ENCODE results near the gene SERINC1. TPM values are rescaled to one million over a fixed set of nuclear protein-coding genes. Genes with fewer than 3 reads are reported as not detected.

SERINC1 gene
- polyA plus RNA-seq, 1 donor from 2014 or later = 879 TPM

DNA sequence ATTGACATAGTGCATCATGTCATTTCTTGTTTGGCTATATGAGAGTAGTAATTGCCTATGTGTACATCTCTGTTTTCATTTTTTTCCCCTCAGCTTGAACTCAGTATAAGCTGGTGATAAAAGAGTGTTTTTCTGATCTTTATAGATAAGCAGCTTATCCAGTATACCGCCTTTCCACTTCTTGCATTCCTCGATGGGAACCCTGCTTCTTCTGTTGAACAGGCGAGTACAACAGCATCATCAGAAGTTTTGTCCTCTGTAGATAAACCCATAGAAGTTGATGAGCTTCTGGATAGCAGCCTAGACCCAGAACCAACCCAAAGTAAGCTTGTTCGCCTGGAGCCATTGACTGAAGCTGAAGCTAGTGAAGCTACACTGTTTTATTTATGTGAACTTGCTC is 39.8 kb downstream of the SERINC1 start:
- Histone ChIP-seq H3K36me3 (ENCODE audit: insufficient read depth, low read length) (peaks cover 8% of the 10 kb centered on the region), H3K27ac (ENCODE audit: low read length) (no peak overlapping the region), H3K27me3 (ENCODE audit: insufficient read depth, low read depth, low read length) (no peaks in the 10 kb centered on the region), H2AFZ (ENCODE audit: low read depth, low read length) (no peak overlapping the region), H3F3A (ENCODE audit: insufficient read depth, low read length, poor library complexity, severe bottlenecking) (no peaks in the 10 kb centered on the region), H4K20me1 (ENCODE audit: insufficient read depth) (no peaks in the 10 kb centered on the region), H3K9me2 (ENCODE audit: insufficient read depth, low read length) (no peaks in the 10 kb centered on the region), H3K4me2 (ENCODE audit: low read length) (no peak overlapping the region), H3K4me3 (ENCODE audit: low read length) (no peak overlapping the region), H3K9ac (ENCODE audit: low read length) (no peak overlapping the region), H3K9me3 (ENCODE audit: low read length) (no peaks in the 10 kb centered on the region), H3K79me2 (replicated peaks; ENCODE audit: insufficient read depth, low read length) (no peaks in the 10 kb centered on the region)
- no peak for TF ChIP-seq EZH2 (IDR thresholded peaks at IDR 0.05; ENCODE audit: borderline replicate concordance, insufficient read depth, low read length, poor library complexity, severe bottlenecking)
- TF ChIP-seq POLR2AphosphoS5 (IDR thresholded peaks at IDR 0.05) = no peak
- TF ChIP-seq SMC3 (conservative IDR thresholded peaks at IDR 0.05; ENCODE audit: poor library complexity) = no peak
- TF ChIP-seq, protein P1, sequence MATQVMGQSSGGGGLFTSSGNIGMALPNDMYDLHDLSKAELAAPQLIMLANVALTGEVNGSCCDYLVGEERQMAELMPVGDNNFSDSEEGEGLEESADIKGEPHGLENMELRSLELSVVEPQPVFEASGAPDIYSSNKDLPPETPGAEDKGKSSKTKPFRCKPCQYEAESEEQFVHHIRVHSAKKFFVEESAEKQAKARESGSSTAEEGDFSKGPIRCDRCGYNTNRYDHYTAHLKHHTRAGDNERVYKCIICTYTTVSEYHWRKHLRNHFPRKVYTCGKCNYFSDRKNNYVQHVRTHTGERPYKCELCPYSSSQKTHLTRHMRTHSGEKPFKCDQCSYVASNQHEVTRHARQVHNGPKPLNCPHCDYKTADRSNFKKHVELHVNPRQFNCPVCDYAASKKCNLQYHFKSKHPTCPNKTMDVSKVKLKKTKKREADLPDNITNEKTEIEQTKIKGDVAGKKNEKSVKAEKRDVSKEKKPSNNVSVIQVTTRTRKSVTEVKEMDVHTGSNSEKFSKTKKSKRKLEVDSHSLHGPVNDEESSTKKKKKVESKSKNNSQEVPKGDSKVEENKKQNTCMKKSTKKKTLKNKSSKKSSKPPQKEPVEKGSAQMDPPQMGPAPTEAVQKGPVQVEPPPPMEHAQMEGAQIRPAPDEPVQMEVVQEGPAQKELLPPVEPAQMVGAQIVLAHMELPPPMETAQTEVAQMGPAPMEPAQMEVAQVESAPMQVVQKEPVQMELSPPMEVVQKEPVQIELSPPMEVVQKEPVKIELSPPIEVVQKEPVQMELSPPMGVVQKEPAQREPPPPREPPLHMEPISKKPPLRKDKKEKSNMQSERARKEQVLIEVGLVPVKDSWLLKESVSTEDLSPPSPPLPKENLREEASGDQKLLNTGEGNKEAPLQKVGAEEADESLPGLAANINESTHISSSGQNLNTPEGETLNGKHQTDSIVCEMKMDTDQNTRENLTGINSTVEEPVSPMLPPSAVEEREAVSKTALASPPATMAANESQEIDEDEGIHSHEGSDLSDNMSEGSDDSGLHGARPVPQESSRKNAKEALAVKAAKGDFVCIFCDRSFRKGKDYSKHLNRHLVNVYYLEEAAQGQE (IDR thresholded peaks at IDR 0.05; ENCODE audit: borderline replicate concordance) = no peak
- TF ChIP-seq, protein P2, sequence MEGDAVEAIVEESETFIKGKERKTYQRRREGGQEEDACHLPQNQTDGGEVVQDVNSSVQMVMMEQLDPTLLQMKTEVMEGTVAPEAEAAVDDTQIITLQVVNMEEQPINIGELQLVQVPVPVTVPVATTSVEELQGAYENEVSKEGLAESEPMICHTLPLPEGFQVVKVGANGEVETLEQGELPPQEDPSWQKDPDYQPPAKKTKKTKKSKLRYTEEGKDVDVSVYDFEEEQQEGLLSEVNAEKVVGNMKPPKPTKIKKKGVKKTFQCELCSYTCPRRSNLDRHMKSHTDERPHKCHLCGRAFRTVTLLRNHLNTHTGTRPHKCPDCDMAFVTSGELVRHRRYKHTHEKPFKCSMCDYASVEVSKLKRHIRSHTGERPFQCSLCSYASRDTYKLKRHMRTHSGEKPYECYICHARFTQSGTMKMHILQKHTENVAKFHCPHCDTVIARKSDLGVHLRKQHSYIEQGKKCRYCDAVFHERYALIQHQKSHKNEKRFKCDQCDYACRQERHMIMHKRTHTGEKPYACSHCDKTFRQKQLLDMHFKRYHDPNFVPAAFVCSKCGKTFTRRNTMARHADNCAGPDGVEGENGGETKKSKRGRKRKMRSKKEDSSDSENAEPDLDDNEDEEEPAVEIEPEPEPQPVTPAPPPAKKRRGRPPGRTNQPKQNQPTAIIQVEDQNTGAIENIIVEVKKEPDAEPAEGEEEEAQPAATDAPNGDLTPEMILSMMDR (IDR thresholded peaks at IDR 0.05; ENCODE audit: poor library complexity, severe bottlenecking) = no peak
- TF ChIP-seq EP300 (conservative IDR thresholded peaks at IDR 0.05; ENCODE audit: poor library complexity, severe bottlenecking) = no peak
- no peak for TF ChIP-seq RAD21 (conservative IDR thresholded peaks at IDR 0.05)
- no peak for TF ChIP-seq TAF1 (IDR thresholded peaks at IDR 0.05; ENCODE audit: low read depth)
- no peak for TF ChIP-seq MXI1 (conservative IDR thresholded peaks at IDR 0.05; ENCODE audit: poor library complexity, severe bottlenecking)

DNA sequence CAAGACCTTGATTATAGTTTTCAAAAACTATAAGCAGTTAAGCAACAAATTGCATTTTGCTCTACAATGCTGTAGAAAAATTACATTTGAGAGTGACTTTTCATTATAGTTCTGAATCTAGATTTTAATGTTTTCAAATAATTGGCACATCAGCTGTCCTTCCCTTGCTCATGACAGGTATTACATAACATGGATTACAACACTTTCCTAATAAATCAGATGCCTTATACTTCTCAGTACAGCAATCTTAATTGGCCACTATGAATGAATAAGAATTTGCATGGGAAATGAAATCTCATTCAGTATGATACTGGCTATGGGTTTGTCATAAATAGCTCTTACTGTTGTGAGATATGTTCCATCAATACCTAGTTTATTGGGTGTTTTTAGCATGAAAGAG is 42.3 kb downstream of the SERINC1 start:
- H3K27ac ChIP-seq (ENCODE audit: low read length) = no peak overlapping the region
- H3K27me3 ChIP-seq (ENCODE audit: insufficient read depth, low read depth, low read length) = no peaks in the 10 kb centered on the region
- TF ChIP-seq, protein P2 (IDR thresholded peaks at IDR 0.05; ENCODE audit: poor library complexity, severe bottlenecking) = no peak
- TF ChIP-seq POLR2AphosphoS5 (IDR thresholded peaks at IDR 0.05) (no peak), EP300 (conservative IDR thresholded peaks at IDR 0.05; ENCODE audit: poor library complexity, severe bottlenecking) (no peak), SMC3 (conservative IDR thresholded peaks at IDR 0.05; ENCODE audit: poor library complexity) (no peak), TAF1 (IDR thresholded peaks at IDR 0.05; ENCODE audit: low read depth) (no peak), MXI1 (conservative IDR thresholded peaks at IDR 0.05; ENCODE audit: poor library complexity, severe bottlenecking) (no peak)
- TF ChIP-seq, protein P1 (IDR thresholded peaks at IDR 0.05; ENCODE audit: borderline replicate concordance) = no peak
- no peaks in the 10 kb centered on the region for H3K79me2 ChIP-seq (replicated peaks; ENCODE audit: insufficient read depth, low read length)
- no peaks in the 10 kb centered on the region for H3K9me2 ChIP-seq (ENCODE audit: insufficient read depth, low read length)
- H3K9ac ChIP-seq (ENCODE audit: low read length) = no peak overlapping the region
- no peak overlapping the region for H3K4me3 ChIP-seq (ENCODE audit: low read length)
- H3F3A ChIP-seq (ENCODE audit: insufficient read depth, low read length, poor library complexity, severe bottlenecking) = no peaks in the 10 kb centered on the region
- H2AFZ ChIP-seq (ENCODE audit: low read depth, low read length) = no peak overlapping the region
- H4K20me1 ChIP-seq (ENCODE audit: insufficient read depth) = no peaks in the 10 kb centered on the region
- peaks cover 8% of the 10 kb centered on the region for H3K36me3 ChIP-seq (ENCODE audit: insufficient read depth, low read length)
- no peak overlapping the region for H3K4me2 ChIP-seq (ENCODE audit: low read length)
- H3K9me3 ChIP-seq (ENCODE audit: low read length) = no peaks in the 10 kb centered on the region

Data from neural cell (in vitro differentiated cells).